IPS DF 4.7 (cell line): Measurements from ENCODE around the gene TXLNG.
"Not testable (repeated sequence)": the region's sequence is repeated elsewhere in the genome, so short reads cannot be mapped to it uniquely, and the experiment has no call there.

ENCODE experiments used
- DNase-seq: peaks from one replicate; pipeline ENCODE4 v3.0.0-alpha.2; 2013; ENCODE audit warnings: low spot score; ENCODE audit errors: extremely low read depth

Gene TXLNG

DNA sequence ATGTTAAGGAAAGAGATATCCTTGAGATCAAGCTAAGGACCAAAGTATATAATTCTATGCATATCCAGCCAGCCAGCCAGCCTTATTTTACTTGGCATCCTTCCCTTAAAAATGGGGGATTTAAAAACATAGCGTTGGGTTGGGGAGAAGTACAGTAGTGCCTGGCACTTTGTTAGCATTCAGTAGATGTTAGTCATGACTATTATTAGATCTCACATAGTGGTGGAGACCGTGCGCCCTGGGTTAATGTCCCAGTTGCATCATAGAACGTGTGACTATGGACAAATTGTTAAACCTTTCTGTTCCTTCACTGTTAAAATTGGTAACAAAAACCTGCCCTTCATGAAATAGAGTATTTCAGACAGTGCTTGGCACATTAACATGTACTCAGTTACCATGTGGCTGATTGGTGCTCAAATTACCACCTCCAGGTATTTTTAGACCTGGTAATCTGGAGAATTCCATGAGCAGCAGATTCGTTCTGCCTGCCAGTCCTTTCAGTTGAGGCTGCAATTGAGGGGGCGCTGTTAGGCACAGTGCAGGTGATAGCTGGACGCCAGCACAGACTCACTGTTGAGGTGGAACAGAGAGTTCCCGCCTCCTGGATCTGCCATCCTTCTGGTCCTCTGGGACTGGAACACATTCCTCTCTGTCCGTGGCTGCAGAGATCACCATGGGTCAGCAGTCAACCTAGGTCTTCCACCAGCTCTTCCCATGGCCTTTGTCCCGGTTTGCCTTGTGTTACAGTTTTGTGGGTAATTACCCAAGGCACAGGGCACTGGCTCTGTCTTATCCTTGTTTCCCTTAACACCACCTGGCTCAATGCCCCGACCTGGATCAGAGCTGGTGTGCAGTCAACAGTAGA, 52.2 kb downstream of the TXLNG start:
- DNase-seq: no peak

DNA sequence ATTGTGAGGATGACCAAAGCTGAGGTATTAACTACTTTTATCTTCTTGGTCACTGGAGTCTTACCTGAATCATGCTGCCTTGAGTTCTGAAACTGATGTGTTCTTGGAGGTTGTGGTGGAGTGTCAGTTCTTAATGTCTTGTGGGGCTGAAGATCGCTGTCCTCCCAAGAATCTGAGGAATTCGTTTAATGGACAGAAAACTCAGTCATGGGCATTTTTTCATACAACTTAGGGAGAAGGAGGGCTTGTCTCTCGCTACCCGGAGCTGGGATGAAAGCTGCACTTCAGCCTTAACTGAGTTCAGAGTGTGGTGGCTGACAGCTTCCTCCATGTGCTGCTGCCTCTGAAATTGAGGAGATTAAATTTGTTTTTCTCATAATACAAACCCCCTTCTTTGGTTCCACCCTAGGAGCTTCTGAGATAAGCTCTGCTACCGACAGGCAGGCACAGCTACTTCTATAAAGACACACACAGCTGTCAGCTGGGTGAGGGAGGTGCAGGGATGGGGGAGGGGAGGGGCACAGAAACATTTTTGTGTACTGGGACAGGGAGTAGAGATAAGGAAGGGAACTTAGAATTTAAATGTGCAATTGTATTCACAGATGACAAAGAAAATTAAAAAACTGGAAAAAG, 53.1 kb downstream of the TXLNG start:
- no peak for DNase-seq

DNA sequence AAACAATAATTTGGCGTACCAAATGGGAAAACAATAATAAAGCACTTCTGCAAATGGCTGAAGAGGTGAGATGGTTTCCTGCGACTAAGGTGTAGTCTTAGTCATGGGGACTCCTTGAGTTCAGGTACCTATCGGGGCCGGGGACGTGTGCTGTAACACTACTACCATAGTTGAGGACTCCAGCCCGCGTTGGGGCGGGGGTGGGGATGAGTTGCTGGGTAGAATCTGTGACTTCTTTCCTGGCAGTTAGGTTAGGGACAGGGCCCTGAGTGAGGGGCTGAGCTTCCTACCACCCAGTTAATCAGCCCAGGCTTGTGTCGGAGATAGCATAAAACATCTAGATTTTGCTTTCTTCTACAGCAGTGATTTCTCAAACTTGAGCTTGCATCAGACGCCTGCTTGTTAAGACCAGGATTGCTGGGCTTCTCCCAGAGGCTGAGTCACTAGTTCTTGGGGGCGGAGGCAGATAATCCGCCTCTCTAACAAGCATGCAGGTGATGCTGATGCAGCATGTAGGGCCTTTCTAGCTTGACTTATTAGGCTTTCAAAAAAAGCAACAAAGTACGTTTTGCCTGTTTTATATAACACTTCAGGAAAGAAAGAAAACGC, 53.7 kb downstream of the TXLNG start:
- no peak for DNase-seq

DNA sequence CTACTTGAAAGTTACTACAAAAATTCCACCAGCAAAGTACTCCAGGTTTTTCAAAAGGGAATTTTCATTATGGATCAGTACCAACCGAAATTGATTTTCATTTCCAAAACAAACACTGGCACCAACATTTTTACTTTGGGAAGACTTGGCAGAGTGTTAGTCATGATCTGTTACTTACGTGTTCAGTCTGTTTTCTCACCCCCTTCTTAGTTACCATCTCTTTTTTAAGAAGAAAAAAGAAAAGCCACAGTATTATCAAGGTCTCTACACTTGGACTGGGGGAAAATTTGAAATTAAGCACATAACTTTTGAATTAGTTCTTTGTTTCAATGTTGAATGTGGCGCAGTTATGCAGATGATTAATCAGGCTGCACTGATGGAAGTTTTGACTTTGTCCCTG, 56.4 kb downstream of the TXLNG start:
- DNase-seq: no peak

DNA sequence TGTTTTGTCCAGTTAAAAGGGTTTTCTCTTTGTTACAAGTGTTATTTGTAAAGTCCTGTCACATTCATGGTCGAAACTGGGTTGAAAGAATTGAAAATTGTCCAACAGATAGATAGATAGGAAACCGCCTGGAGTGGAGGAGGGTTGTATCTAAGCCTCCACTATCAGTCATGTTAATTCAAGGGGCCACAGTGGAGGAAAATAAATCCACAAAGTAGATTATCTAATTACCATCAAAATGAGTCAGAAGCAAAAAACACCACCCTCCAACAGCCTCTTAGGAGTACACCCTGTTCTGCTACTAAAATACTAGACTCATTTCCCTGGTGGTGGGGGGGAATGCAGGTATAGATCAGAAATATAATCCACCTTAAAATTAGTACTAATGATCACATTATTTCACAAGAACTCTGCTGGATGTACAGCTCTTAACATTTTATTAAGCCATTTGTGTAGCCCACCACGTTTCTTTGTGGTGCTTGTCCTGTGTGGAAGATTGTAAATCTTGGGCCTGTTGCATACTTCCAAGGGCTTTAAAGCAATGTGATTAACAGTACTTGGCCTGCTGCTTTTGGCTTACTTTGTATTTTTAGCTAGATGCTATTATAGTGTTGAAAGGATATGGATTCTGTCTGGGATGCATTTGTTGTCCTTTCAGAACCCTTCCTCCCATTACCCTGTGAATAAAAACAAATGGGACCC, 57.1 kb downstream of the TXLNG start:
- no peak for DNase-seq

DNA sequence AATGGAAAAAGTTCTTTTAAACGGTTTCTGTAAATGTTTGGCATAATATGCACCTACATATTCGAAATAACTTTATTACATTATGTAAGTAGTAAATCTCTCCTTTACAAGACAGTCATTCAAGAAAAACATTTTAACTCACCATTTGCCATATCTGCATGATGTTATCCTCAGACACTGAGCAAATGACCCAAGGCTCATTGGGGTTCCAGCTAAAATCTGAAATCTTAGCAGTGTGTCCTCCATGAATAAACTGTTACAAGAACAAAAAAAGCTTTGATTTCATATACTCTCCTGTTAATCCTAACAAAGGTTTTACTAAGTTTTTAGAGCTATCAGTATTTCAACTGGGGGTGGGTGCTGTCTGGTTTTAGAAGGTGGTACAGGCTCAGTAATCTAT, 59.4 kb downstream of the TXLNG start:
- DNase-seq: no peak

DNA sequence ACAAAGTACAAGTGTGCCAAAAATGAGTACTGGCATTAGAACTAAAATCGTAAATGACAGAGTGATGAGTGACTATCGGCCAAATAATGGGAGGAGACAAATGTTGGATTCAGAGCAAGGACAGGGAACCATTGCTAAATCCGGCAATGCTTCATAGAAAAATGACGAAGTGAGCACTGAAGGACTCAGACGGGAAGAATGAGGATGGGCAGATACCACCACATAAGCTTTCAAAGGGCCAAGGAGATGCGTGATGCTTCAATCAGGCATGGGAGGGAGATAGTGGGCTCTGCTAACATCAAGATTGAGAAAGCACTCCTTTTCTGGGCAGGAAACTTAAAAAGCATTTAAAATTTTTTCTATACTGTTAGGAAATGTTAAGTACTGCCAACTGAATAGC, 62.3 kb downstream of the TXLNG start:
- DNase-seq: no peak

DNA sequence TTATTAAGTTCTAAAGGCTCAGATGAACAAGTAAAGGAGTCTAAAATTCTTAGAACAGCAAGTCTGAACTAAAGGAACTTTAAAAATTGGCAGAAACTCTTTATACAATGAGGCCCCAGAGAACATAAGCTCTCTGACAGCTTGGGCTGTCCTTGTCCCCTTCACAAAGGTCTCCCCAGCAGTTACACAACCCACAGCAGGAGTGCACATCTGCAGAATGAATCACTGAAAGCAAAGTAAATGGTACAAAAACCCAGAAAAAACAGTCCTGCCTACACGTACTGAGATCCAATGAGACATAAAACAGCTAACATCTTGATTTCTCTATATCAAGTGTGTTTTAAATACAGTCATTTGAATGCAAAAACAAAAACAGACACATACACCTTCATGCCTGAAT, 65.2 kb downstream of the TXLNG start:
- DNase-seq: no peak

DNA sequence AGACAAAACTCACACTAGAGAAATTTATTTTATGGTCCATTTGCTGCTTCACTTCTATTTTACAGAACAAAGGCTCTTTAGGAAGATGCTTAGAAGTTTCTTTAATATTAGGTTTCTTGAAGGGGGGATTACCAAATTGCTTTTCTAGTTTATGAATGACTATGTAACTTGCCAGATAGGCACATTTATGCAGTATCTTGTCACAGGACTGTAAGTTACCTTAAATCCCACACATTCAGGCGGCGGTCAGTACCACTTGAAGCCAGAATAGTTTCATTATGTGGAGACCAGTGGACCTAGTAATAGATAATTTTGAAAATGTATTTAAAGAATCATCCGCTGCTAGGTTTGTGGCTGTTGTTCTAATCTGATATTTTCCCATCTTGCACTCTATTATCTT, 65.6 kb downstream of the TXLNG start:
- DNase-seq: no peak

DNA sequence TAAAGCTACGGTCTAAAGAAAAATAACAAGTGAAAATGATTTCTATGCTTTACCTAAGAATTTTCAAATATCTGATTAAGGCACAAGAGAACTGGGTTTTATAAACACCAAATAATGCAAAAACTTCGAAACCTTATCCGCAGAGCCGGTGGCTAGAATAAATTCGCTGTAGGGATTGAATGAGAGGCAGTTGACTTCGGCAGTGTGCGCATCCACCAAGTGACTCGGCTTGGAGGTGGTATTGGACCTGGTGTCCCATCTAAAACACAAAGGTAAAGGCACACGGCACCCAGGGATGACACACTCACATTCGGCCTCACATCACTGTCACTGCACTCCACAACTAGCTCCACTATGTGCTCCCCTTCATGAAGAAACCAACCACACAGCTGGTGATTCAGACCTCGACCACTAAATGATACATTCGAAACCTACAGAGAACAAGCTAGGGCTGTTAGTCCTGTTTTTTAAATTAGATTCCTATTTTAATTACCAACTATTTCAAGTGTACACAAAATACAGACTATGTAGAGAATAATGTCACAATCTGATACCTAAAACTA, 66.4 kb downstream of the TXLNG start:
- DNase-seq: no peak

DNA sequence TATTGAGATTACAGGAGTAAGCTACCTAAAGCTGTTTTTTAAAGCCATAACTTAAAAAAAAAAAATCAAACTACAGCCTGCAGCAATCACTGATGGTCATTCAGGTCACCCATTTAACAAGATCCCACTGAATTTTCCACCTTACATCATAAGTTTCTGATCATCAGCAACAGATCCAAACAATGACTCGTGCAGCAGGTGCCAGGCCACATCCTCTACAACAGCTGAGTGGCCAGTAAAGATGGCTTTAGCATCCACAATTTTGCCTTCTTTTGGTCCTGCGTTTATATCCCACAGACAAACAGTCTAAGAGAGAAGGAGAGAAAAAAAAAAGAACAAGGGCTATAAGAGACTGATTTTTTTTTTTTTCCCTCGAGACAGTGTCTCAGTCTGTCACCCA, 67.3 kb downstream of the TXLNG start:
- DNase-seq: no peak

DNA sequence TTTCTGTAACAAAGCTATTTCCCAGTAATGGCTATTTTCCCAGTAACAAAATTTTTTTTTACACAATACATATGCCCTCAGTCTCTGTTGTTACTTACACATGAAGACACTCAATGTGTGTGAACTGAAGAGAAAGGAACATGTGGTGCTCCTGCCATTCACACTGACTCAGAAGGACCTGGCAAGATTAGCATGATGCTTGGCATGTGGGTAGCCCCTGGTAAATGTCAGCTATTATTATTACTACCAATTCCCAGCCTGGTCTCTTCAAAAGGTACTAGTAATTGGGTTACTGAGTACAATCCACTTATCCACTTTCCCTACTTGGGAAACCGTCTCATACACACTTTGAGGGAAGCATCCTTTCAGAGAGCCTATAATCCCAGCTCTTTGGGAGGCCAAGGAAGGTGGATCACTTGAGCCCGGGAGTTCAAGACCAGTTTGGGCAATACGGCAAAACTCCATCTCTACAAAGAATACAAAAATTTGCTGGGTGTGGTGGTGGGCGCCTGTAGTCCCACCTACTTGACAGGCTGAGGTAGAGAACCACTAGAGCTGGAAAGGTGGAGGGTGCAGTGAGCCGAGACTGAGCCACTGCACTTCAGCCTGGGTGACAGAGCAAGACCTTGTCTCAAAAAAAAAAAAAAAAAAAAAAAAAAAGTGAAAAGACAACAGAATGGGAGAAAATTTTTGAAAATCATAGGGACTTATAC, 69.3 kb downstream of the TXLNG start:
- DNase-seq: no peak

DNA sequence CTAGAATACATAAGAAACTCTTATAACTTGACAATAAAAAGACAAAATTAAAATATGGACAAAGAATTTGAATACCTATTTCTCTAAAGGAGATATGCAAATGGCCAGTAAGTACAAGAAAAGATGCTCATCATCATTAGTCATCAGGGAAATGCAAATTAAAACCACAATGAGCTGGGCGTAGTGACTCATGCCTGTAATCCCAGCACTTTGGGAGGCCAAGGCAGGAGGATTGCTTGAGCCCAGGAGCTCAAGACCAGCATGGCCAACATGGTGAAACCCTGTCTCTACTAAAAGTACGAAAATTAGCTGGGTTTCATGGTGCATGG, 69.8 kb downstream of the TXLNG start:
- DNase-seq: not testable (repeated sequence)

DNA sequence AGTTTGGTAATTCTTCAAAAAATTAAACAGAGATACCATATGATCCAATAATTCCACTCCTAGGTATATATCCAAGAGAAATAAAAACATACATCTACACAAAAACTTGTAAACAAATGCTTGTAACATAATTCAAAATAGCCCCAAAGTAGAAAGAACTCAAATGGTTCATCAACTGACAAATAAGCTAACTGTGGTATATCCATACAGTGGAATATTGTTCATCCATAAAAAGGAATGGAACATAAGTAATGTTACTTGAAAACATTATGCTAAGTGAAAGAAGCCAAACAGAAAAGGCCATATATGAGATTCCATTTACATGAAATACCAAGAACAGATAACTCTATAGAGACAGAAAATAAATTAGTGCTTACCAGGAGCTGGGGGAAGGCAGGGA, 70.5 kb downstream of the TXLNG start:
- DNase-seq: no peak

DNA sequence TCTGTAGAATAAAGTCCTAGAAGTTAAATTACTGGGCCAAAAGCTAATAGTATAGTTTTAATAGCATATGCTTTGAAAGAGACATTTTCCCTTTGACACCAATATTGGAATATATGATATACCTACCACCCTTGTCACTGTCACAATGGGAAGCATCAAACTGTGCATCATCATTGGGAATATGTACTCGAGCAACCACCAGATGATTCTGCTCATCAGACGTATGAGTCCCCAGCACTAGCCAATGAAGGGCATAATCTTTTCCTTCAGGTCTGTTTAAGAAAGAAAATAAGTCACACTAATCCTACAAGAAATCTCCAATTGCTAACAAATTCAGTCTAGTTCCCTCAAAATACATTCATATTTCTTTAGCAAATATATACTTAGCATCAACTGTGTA, 76.6 kb downstream of the TXLNG start:
- DNase-seq: no peak

DNA sequence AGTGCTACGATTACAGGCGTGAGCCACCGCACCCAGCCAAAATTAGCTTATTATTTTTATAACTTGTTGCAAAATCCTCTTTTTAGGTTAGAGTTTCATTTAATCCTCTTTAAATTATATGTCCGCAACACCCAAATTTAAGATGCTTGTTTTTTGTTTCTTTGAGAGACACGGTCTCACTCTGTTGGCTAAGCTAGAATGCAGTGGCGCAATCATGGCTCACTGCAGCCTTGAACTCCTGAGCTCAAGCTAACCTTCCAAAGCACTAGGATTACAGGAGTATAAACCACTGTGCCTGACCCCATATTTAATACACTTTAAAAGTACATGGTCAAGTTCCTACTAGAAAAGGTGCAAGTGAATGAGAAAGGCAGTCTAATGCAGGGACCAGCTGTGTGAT, 81.7 kb downstream of the TXLNG start:
- no peak for DNase-seq

DNA sequence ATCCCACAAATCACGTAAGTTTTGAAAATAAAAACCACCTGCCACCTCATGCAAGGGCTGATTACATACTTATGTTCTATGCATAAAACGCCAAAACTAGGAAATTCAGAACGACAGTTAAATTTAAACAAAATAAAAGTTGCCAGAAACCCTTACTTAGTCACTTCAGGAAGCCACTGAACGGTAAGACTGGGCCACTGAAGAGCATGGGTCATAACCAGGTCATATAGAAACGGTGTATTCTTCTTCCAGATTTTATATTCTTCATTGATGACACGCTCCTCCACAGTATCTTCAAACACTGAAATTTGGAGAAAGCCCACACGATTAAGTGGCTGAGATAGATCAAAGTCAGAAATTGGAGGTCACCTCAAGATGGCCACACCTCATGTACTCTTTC, 82.7 kb downstream of the TXLNG start:
- DNase-seq: no peak

DNA sequence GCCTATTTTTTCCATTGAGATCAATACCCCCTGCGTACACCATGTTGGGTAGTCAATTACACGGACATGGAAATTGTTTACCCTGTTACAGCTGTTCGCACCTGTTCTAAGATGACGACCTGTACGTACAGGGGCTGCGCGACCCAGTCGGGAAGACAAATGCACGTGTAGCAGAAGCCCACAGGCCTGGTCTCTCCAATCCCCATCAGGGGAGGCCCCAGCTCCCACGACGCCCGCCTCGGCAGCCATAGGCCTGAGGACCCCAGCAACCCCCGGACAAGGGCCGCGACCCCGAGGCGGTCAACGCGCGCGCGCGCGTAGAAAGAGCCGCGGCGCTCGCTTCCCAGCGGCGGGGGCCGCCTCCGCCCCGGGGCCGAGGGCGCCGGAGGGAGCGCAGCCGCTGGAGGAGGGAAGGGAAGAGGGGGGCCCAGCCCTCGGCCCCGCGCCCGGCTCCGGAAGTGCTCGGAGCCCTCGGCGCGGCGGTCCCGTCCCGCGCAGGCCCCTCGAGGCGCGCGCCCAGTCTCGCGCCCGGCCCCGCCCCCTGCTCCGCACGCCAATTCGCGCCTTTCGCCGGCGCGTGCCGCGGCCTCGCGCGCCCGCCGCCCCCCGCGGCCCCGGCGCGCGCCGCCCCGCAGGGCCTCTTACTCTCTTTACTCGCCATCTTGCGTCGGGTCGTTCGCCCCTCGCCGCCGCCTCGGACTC, 83.3 kb downstream of the TXLNG start:
- no peak for DNase-seq

DNA sequence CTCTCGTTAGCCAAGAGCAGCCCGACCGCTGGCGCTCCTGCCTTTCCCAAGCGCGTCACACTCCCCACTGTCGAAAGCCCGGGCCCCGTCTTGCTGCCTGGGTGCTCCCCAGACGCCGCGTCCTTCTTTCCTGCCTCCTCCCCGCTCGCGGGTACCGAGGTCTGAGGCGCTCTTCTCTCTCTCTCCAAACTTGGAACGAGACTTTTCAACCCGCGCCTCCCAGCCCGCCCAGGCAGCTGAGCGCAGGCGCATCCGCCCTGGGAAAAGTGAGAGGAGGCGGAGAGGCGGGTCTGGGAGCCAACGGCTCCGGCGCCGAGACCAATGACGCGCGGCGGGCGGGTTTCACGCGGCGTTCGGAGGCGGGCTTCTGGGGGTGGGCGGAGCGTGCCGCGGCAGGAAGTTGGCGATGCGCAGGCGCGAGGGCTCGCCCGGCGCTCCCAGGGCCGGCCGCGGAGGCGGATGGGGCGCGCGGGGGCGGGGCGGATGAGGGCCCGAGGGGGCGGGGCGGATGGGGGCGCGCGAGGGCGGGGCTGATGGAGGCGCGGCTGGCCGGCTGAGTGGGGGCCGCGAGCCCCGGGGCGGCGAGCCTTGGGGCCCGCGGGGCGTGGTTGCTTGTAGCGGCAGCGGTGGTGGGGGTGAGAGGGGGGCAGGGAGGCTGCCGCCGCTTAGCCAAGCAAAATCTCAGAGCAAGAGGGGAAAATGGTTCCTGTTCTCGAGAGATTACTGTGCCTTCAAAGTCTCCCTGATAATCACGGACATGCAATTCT, 84.0 kb downstream of the TXLNG start, which contains the start of gene RBBP7:
Gene RBBP7, minus strand, starts transcription at position 268 of the 767 bp plus-strand sequence. CDS start 309 bp downstream, outside the sequence.
- no peak for DNase-seq
